ENCODE measurements around the gene PCNX3.

GRCh38 chr11:65642014-65642671, 26.6 kb downstream of the PCNX3 start:
- TF ChIP-seq EZH2 (IDR thresholded peaks at IDR 0.05; ENCODE audit: low read length) (no peak), CTCF (optimal IDR thresholded peaks at IDR 0.05 in 1 of 3, IDR thresholded peaks at IDR 0.05 in 1 of 3, conservative IDR thresholded peaks at IDR 0.05 in 1 of 3; ENCODE audit: extremely low read depth in 1 of 3, insufficient read depth in 2 of 3, low read length in 3 of 3) (no peak)
